SU-DHL-6 (cell line): ENCODE measurements around the gene NIN.

Experiments
- H2AFZ ChIP-seq: fragments of 200-600 bp; sonication (generic); 2 replicates; pipeline ENCODE4 v1.6.1; 2014; ENCODE audit warnings: low read depth, mild to moderate bottlenecking, moderate library complexity, mixed read lengths, antibody characterized with exemption, low read length; ENCODE audit not compliant: severe bottlenecking
- H3F3A ChIP-seq: fragments of 200-600 bp; shearing (Covaris generic); 2 replicates; pipeline ENCODE4 v1.6.0; 2016; ENCODE audit warnings: antibody characterized with exemption, mild to moderate bottlenecking; ENCODE audit not compliant: insufficient read depth
- H3K27ac ChIP-seq: fragments of 200-600 bp; sonication (generic); 2 replicates; pipeline ENCODE4 v1.5.1; 2016; ENCODE audit warnings: low read depth, mild to moderate bottlenecking, low read length, moderate library complexity, mixed read lengths
- H3K27me3 ChIP-seq: fragments of 200-600 bp; sonication (generic), shearing (Covaris generic); 2 replicates; pipeline ENCODE4 v1.6.0; 2014; ENCODE audit warnings: mild to moderate bottlenecking, low read length
- H3K36me3 ChIP-seq: fragments of 200-600 bp; sonication (generic); 2 replicates; pipeline ENCODE4 v1.6.1; 2014; ENCODE audit warnings: mild to moderate bottlenecking, low read length, mixed read lengths
- H3K4me2 ChIP-seq: fragments of 300-600, 200-600 bp; shearing (Covaris generic), sonication (generic); 2 replicates; pipeline ENCODE4 v1.6.0; 2014; ENCODE audit warnings: low read length, low read depth, mild to moderate bottlenecking; ENCODE audit not compliant: poor library complexity, severe bottlenecking
- H3K4me3 ChIP-seq: fragments of 200-600 bp; sonication (generic); 2 replicates; pipeline ENCODE4 v1.5.1; 2014; ENCODE audit warnings: antibody characterized with exemption, low read length, mild to moderate bottlenecking, mixed read lengths; ENCODE audit not compliant: insufficient read depth, poor library complexity, severe bottlenecking
- H3K79me2 ChIP-seq: fragments of 200-600 bp; sonication (generic); 2 replicates; pipeline ENCODE4 v1.6.1; 2014; ENCODE audit warnings: mild to moderate bottlenecking, low read length, moderate library complexity; ENCODE audit not compliant: insufficient read depth
- H3K9ac ChIP-seq: fragments of 200-600 bp; sonication (generic); 2 replicates; pipeline ENCODE4 v1.7.0; 2014; ENCODE audit warnings: mild to moderate bottlenecking, low read length
- H3K9me2 ChIP-seq: fragments of 200-600 bp; sonication (generic); replicated peaks from 2 replicates; pipeline ENCODE4 v1.6.1; 2014; ENCODE audit warnings: low read length; ENCODE audit not compliant: insufficient read depth
- H3K9me3 ChIP-seq: fragments of 200-600 bp; sonication (generic); 2 replicates; pipeline ENCODE4 v1.6.1; 2014; ENCODE audit warnings: low read length, mixed read lengths; ENCODE audit not compliant: insufficient read depth
- H4K20me1 ChIP-seq: fragments of 200-600 bp; sonication (generic); 2 replicates; pipeline ENCODE4 v1.6.1; 2014; ENCODE audit warnings: low read depth, mild to moderate bottlenecking, antibody characterized with exemption, low read length, moderate library complexity, mixed read lengths
- EZH2phosphoT487 ChIP-seq: fragments of 200-600 bp; sonication (generic), shearing (Covaris generic); conservative IDR thresholded peaks from 2 replicates; pipeline ENCODE4 v1.6.1; 2018; ENCODE audit warnings: mild to moderate bottlenecking, antibody characterized with exemption, low read length, moderate library complexity, mixed read lengths
- TF ChIP-seq, protein P1 (sequence below): fragments of 200-600 bp; sonication (generic); IDR thresholded peaks from one replicate; pipeline ENCODE4 v1.5.1; 2017; ENCODE audit warnings: antibody characterized with exemption, mild to moderate bottlenecking, low read length, moderate library complexity; ENCODE audit not compliant: insufficient read depth, poor library complexity, severe bottlenecking

NIN gene

GRCh38 chr14:50711043-50711442 lies 119.9 kb downstream of the NIN start:
- H3F3A ChIP-seq = no peaks in the 10 kb centered on the region
- no peaks in the 10 kb centered on the region for H3K36me3 ChIP-seq
- no peaks in the 10 kb centered on the region for H3K9me3 ChIP-seq
- no peaks in the 10 kb centered on the region for H4K20me1 ChIP-seq
- no peak overlapping the region for H3K27ac ChIP-seq
- no peak overlapping the region for H3K9ac ChIP-seq
- no peaks in the 10 kb centered on the region for H3K27me3 ChIP-seq
- no peak overlapping the region for H3K4me2 ChIP-seq
- H3K4me3 ChIP-seq = no peak overlapping the region
- no peak overlapping the region for H2AFZ ChIP-seq
- H3K79me2 ChIP-seq = no peaks in the 10 kb centered on the region
- no peak for TF ChIP-seq EZH2phosphoT487
- TF ChIP-seq, protein P1, sequence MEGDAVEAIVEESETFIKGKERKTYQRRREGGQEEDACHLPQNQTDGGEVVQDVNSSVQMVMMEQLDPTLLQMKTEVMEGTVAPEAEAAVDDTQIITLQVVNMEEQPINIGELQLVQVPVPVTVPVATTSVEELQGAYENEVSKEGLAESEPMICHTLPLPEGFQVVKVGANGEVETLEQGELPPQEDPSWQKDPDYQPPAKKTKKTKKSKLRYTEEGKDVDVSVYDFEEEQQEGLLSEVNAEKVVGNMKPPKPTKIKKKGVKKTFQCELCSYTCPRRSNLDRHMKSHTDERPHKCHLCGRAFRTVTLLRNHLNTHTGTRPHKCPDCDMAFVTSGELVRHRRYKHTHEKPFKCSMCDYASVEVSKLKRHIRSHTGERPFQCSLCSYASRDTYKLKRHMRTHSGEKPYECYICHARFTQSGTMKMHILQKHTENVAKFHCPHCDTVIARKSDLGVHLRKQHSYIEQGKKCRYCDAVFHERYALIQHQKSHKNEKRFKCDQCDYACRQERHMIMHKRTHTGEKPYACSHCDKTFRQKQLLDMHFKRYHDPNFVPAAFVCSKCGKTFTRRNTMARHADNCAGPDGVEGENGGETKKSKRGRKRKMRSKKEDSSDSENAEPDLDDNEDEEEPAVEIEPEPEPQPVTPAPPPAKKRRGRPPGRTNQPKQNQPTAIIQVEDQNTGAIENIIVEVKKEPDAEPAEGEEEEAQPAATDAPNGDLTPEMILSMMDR = no peak
- H3K9me2 ChIP-seq = no peaks in the 10 kb centered on the region

DNA sequence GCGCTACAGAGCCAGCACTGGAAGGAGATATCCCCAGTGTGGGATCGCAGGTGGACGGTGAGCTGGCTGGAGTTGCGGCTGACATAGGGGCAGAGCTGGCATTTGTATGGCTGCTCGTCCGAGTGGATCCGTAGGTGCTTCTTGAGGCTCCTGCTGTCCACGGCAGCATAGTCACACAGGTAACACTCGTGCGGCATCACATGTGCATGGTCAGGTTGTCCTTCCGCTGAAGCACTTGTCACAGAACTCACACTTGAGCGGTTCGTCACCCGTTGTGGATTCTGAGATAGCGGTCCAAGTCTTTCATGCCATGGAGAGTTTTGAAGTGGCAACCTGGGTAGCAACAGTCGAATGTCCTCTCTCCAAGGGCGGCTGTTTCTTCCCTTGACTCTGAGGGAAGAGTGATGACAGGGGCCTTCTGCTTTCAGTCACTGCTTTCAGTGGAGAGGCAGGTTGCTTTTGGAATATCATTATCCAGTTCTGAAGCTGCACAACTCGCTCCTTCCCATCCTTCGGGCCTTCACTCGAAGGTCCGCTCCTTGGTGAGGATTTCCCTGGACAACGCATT lies 125.9 kb downstream of the NIN start:
- Histone ChIP-seq H3F3A (no peaks in the 10 kb centered on the region), H3K27ac (no peak overlapping the region)

DNA sequence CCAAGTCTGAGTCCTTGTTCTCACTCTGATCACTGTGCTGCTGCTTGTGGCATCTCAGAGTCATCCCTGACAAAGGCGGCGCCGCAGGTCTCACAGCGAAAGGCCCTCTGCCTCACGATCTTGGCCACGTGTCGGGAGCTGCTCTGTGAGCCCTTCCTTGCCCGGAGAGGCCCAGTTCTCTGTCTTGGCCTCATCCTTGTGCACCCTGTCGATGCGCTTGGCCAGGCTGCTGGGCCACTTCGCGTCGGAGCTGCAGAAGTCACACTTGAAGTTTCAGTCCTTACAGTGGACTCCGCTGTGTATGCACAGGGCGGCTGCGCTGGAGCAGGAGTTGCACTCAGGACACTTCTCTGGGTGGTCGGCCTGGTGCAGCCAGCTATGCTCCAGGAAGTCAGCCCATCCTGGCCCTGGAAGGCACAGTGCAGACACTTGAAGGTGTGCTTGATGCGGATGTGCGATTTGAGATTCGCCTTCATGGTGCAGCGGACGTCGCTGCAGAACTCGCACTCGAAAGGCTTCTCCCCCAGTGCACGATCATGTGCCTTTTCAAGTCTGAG lies 126.4 kb downstream of the NIN start:
- no peak overlapping the region for H3K4me2 ChIP-seq
- H3K79me2 ChIP-seq = no peaks in the 10 kb centered on the region
- H3F3A ChIP-seq = no peaks in the 10 kb centered on the region
- H4K20me1 ChIP-seq = no peaks in the 10 kb centered on the region
- H3K36me3 ChIP-seq = no peaks in the 10 kb centered on the region
- H3K9me3 ChIP-seq = no peaks in the 10 kb centered on the region
- H3K4me3 ChIP-seq = no peak overlapping the region
- no peaks in the 10 kb centered on the region for H3K27me3 ChIP-seq
- H3K9ac ChIP-seq = no peak overlapping the region
- H3K9me2 ChIP-seq = no peaks in the 10 kb centered on the region
- no peak overlapping the region for H3K27ac ChIP-seq
- TF ChIP-seq, protein P1 = no peak
- no peak for TF ChIP-seq EZH2phosphoT487
- no peak overlapping the region for H2AFZ ChIP-seq

More for the DNA sequence above, 125.9 kb downstream of the NIN start:
- H3K79me2 ChIP-seq = no peaks in the 10 kb centered on the region
- H3K9me3 ChIP-seq = no peaks in the 10 kb centered on the region
- TF ChIP-seq, protein P1 = no peak
- TF ChIP-seq EZH2phosphoT487 = no peak
- no peak overlapping the region for H3K4me3 ChIP-seq
- H4K20me1 ChIP-seq = no peaks in the 10 kb centered on the region
- H2AFZ ChIP-seq = no peak overlapping the region
- H3K4me2 ChIP-seq = no peak overlapping the region
- H3K27me3 ChIP-seq = no peaks in the 10 kb centered on the region
- H3K9ac ChIP-seq = no peak overlapping the region
- H3K9me2 ChIP-seq = no peaks in the 10 kb centered on the region
- H3K36me3 ChIP-seq = no peaks in the 10 kb centered on the region
